Nucleus accumbens (tissue), 56 donors: ENCODE data around the gene ZFTA.
"Not testable (repeated sequence)": the region's sequence is repeated elsewhere in the genome, so short reads cannot be mapped to it uniquely, and the experiment has no call there.

Experiments
- DNase-seq, 56 donors: peaks; one replicate each; lab custom pipeline; 2025; lab: John Stamatoyannopoulos, UW

Gene ZFTA

GRCh38 chr11:63782749-63783148 lies 14.2 kb upstream of the ZFTA start:
- no peak for DNase-seq

- no peak for DNase-seq
Observed at GRCh38 chr11:63779039-63779438, 10.5 kb upstream of the ZFTA start.

- DNase-seq: no peak
Observed at GRCh38 chr11:63775191-63775590, 6.6 kb upstream of the ZFTA start.

- not testable (repeated sequence) for DNase-seq
Observed at GRCh38 chr11:63771741-63772318, 3.3 kb upstream of the ZFTA start.

GRCh38 chr11:63770763-63771162 lies 2.2 kb upstream of the ZFTA start:
- DNase-seq: no peak

- peak in 3 of 56 donors; percentile 8 to 53 (median 13) for DNase-seq
Observed at GRCh38 chr11:63769714-63770455, 1.3 kb upstream of the ZFTA start.

GRCh38 chr11:63769042-63769713 lies 603 bp upstream of the ZFTA start:
- DNase-seq: peak in 9 of 56 donors; percentile 8 to 68 (median 35)

GRCh38 chr11:63767565-63768236 lies 874 bp downstream of the ZFTA start:
- peak in 36 of 56 donors; percentile 18 to 68 (median 44) for DNase-seq

GRCh38 chr11:63767267-63767564 lies 1.4 kb downstream of the ZFTA start:
- DNase-seq: peak in 1 of 56 donors; percentile 27

- DNase-seq: peak in 5 of 56 donors; percentile 6 to 25 (median 17)
Observed at GRCh38 chr11:63766531-63767235, 1.9 kb downstream of the ZFTA start.

- DNase-seq: no peak
Observed at GRCh38 chr11:63765688-63766241, 2.8 kb downstream of the ZFTA start.

GRCh38 chr11:63764679-63765647 lies 3.6 kb downstream of the ZFTA start:
- DNase-seq: peak in 1 of 56 donors; percentile 1

- no peak for DNase-seq
Observed at GRCh38 chr11:63764340-63764678, 4.3 kb downstream of the ZFTA start.

- DNase-seq: peak in 18 of 56 donors; percentile 5 to 63 (median 34)
Observed at GRCh38 chr11:63763496-63764339, 4.9 kb downstream of the ZFTA start.

GRCh38 chr11:63762654-63763495 lies 5.7 kb downstream of the ZFTA start:
- peak in 43 of 56 donors; percentile 32 to 86 (median 59) for DNase-seq

GRCh38 chr11:63761931-63762653 lies 6.5 kb downstream of the ZFTA start:
- peak in 15 of 56 donors; percentile 15 to 60 (median 36) for DNase-seq
